DND-41 (cell line): ENCODE results near the gene STAP2.

Experiments used
- EZH2 ChIP-seq: IDR thresholded peaks from 3 replicates; pipeline ENCODE4 v1.6.1; 2012; ENCODE audit warnings: borderline replicate concordance, low read depth, mild to moderate bottlenecking, moderate library complexity, low read length, inconsistent platforms; ENCODE audit not compliant: severe bottlenecking
- TF ChIP-seq, protein P1 (sequence below): IDR thresholded peaks from 2 replicates; pipeline ENCODE4 v1.5.1; 2012; ENCODE audit warnings: borderline replicate concordance, low read length, moderate library complexity, mild to moderate bottlenecking; ENCODE audit not compliant: poor library complexity, severe bottlenecking; ENCODE audit errors: extremely low read depth

DNA sequence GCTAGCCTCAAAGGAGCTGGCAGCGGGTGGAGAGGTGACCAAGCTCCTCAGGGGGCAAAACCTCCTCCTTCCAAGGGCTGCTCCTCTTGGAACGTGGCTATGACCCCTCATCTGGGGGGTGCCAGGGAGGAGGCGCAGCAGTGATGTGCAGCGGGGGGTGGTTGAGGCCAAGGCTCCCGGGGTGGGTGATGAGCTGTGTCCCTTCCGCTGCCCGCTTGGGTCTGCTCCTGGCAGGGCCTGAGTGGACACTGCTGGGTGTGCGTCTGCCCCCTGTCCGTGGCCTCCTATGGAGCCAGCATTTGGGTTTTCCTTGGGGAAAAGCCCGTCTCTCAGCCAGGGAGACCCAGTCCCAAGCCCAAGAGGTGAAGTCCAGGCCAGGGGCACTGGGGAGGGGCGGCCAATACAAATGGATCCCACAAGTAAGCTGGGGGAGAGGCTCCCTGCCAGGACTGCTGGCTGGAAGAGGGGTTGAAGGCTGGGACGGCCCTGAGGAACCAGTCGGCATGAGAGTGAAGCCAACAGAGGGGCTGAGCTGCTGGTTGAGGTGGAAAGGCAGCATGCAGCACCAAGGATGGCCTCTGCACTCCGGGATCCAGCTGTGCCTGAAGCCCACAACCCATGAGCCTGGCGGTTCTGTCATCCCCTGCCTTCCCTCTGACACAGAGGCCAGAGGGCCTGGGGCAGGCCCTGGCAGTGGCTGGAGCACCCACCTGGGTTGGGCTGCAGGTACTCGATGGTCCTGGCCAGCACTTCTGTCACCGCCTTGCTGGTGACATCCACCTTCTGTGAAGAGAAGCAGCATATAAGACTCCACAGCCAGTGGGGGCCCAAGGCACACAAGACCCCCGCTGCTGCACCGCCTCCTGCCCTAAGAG is 27.4 kb upstream of the STAP2 start:
- TF ChIP-seq, protein P1, sequence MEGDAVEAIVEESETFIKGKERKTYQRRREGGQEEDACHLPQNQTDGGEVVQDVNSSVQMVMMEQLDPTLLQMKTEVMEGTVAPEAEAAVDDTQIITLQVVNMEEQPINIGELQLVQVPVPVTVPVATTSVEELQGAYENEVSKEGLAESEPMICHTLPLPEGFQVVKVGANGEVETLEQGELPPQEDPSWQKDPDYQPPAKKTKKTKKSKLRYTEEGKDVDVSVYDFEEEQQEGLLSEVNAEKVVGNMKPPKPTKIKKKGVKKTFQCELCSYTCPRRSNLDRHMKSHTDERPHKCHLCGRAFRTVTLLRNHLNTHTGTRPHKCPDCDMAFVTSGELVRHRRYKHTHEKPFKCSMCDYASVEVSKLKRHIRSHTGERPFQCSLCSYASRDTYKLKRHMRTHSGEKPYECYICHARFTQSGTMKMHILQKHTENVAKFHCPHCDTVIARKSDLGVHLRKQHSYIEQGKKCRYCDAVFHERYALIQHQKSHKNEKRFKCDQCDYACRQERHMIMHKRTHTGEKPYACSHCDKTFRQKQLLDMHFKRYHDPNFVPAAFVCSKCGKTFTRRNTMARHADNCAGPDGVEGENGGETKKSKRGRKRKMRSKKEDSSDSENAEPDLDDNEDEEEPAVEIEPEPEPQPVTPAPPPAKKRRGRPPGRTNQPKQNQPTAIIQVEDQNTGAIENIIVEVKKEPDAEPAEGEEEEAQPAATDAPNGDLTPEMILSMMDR = no peak
- TF ChIP-seq EZH2 = no peak
